ENCODE results near the gene CAV1. TPM values are rescaled to one million over a fixed set of nuclear protein-coding genes. Genes with fewer than 3 reads are reported as not detected.

CAV1 gene
- total and polyA plus RNA-seq, 2 donors (not counting 1 experiment from before 2014, with no cell fraction given), result 461 to 1,245 TPM

DNA sequence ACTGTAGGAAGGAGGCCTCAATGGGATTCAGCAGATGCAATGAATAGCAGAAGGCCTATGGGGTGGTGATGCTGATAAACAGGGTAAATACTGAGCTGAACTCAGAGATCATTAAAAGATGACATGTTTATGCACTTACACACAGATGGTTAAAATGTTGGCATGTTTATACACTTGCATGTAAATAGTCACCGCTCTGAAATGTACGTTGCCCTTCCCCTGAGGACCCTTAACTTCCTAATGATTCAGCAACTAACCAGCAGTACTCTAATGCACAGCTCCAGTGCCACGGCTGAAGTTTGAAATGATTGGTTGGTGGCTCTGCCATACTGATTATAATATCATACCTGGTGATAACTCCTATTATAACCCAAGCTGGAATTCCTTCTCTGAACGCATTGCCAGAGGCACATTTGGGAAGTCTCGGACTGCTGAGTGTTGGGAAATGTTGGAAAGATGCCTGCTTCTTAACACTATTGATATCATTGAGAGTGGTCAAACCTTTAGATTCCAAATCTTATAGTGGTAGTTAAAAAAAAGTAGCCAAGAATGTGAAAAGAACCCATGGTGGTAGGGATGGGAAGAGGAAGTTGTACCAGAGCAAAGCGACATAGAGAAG is 3.7 kb upstream of the CAV1 start:
- H3K4me1 ChIP-seq (ENCODE audit: control insufficient read depth, extremely low read depth, insufficient read depth, low read length), result peaks cover 2% of the 10 kb centered on the region
- TF ChIP-seq, protein P1, sequence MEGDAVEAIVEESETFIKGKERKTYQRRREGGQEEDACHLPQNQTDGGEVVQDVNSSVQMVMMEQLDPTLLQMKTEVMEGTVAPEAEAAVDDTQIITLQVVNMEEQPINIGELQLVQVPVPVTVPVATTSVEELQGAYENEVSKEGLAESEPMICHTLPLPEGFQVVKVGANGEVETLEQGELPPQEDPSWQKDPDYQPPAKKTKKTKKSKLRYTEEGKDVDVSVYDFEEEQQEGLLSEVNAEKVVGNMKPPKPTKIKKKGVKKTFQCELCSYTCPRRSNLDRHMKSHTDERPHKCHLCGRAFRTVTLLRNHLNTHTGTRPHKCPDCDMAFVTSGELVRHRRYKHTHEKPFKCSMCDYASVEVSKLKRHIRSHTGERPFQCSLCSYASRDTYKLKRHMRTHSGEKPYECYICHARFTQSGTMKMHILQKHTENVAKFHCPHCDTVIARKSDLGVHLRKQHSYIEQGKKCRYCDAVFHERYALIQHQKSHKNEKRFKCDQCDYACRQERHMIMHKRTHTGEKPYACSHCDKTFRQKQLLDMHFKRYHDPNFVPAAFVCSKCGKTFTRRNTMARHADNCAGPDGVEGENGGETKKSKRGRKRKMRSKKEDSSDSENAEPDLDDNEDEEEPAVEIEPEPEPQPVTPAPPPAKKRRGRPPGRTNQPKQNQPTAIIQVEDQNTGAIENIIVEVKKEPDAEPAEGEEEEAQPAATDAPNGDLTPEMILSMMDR (conservative IDR thresholded peaks at IDR 0.05 in 1 of 2, IDR thresholded peaks at IDR 0.05 in 1 of 2; ENCODE audit: low read depth in 1 of 2, low read length in 2 of 2), result no peak
- TF ChIP-seq EZH2 (IDR thresholded peaks at IDR 0.05; ENCODE audit: low read length, missing control alignments), result no peak
- no peaks in the 10 kb centered on the region for H3K36me3 ChIP-seq (ENCODE audit: control insufficient read depth, insufficient read depth, low read length)
- no peaks in the 10 kb centered on the region for H3K27me3 ChIP-seq (ENCODE audit: control insufficient read depth, insufficient read depth, low read length)
- H3K79me2 ChIP-seq (ENCODE audit: control insufficient read depth, insufficient read depth, low read length), result peaks cover 11% of the 10 kb centered on the region
- DNase-seq (ENCODE audit: low read depth in 2 of 2), result peak in 1 of 2 donors; percentile 61
- H3K4me2 ChIP-seq (ENCODE audit: extremely low read depth, insufficient read depth, low read length), result no peak overlapping the region
- H3K9me3 ChIP-seq (ENCODE audit: control insufficient read depth, insufficient read depth, low read depth, low read length), result no peaks in the 10 kb centered on the region
- H3K27ac ChIP-seq (ENCODE audit: insufficient read depth, low read length), result no peak overlapping the region
- no peak overlapping the region for H3K4me3 ChIP-seq (replicated peaks in 1 of 4; ENCODE audit: control extremely low read depth in 1 of 4, insufficient read depth in 1 of 4, low read depth in 3 of 4, low read length in 4 of 4)
- no peaks in the 10 kb centered on the region for H4K20me1 ChIP-seq (ENCODE audit: control insufficient read depth, extremely low read depth, insufficient read depth, low read length)
- no peak overlapping the region for H3K9ac ChIP-seq (ENCODE audit: insufficient read depth, low read length)
- H2AFZ ChIP-seq (ENCODE audit: low read length), result no peak overlapping the region

DNA sequence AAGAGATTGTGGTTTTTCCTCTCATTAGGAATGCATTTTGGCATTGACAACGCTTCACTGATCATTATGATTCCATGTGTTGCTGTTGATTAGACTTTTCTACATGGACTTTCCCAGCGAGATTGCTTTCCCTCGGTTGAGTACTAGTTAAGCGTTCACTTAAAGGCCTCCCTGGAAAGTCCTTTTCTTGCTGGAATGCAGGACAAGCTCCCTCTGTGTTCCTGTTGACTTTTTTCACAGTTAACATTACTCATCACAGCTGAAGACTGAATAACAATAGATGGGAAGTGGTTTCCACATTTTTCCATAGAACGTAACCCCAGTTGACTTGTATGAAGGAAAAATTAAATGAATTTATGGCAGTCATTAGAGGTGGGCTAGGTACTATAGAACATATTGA is 2.6 kb upstream of the CAV1 start:
- Histone ChIP-seq H3K4me2 (ENCODE audit: extremely low read depth, insufficient read depth, low read length) (no peak overlapping the region), H2AFZ (ENCODE audit: low read length) (no peak overlapping the region), H3K4me1 (ENCODE audit: control insufficient read depth, extremely low read depth, insufficient read depth, low read length) (peaks cover 2% of the 10 kb centered on the region), H4K20me1 (ENCODE audit: control insufficient read depth, extremely low read depth, insufficient read depth, low read length) (no peaks in the 10 kb centered on the region), H3K9ac (ENCODE audit: insufficient read depth, low read length) (no peak overlapping the region), H3K79me2 (ENCODE audit: control insufficient read depth, insufficient read depth, low read length) (peaks cover 22% of the 10 kb centered on the region), H3K27ac (ENCODE audit: insufficient read depth, low read length) (no peak overlapping the region), H3K4me3 (replicated peaks in 1 of 4; ENCODE audit: control extremely low read depth in 1 of 4, insufficient read depth in 1 of 4, low read depth in 3 of 4, low read length in 4 of 4) (no peak overlapping the region), H3K9me3 (ENCODE audit: control insufficient read depth, insufficient read depth, low read depth, low read length) (no peaks in the 10 kb centered on the region), H3K36me3 (ENCODE audit: control insufficient read depth, insufficient read depth, low read length) (peaks cover 3% of the 10 kb centered on the region), H3K27me3 (ENCODE audit: control insufficient read depth, insufficient read depth, low read length) (no peaks in the 10 kb centered on the region)
- TF ChIP-seq EZH2 (IDR thresholded peaks at IDR 0.05; ENCODE audit: low read length, missing control alignments), result no peak
- TF ChIP-seq, protein P1 (conservative IDR thresholded peaks at IDR 0.05 in 1 of 2, IDR thresholded peaks at IDR 0.05 in 1 of 2; ENCODE audit: low read depth in 1 of 2, low read length in 2 of 2), result no peak
- peak; percentile 71 to 97 for DNase-seq (ENCODE audit: low read depth in 2 of 2)

DNA sequence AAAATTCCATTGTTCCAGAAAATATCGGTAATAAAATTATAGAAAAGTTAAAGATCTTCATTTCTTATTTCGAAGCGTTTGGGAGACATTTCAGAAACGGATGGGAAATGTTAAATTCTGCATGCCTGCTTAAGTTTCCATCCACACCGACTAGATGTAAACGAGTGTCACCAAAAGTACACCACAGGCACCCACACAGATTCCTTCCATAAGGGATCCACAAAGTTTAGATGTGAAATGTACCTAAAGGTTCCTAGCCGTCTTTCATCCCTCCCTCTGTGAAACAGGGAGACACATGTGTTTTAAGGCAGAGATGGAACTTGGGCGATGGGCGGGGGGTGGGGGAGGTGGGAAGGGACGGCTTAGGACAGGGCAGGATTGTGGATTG is 621 bp upstream of the CAV1 start:
- TF ChIP-seq EZH2 (IDR thresholded peaks at IDR 0.05; ENCODE audit: low read length, missing control alignments), result no peak
- TF ChIP-seq, protein P1 (conservative IDR thresholded peaks at IDR 0.05 in 1 of 2, IDR thresholded peaks at IDR 0.05 in 1 of 2; ENCODE audit: low read depth in 1 of 2, low read length in 2 of 2), result no peak
- no peak for DNase-seq (ENCODE audit: low read depth in 2 of 2)
- peaks cover 3% of the 10 kb centered on the region for H3K36me3 ChIP-seq (ENCODE audit: control insufficient read depth, insufficient read depth, low read length)
- H3K79me2 ChIP-seq (ENCODE audit: control insufficient read depth, insufficient read depth, low read length), result peaks cover 42% of the 10 kb centered on the region
- peak overlapping the region; percentile 18 to 99 (median 90) for H3K4me3 ChIP-seq (replicated peaks in 1 of 4; ENCODE audit: control extremely low read depth in 1 of 4, insufficient read depth in 1 of 4, low read depth in 3 of 4, low read length in 4 of 4)
- no peak overlapping the region for H3K9ac ChIP-seq (ENCODE audit: insufficient read depth, low read length)
- peak overlapping the region; percentile 88 for H3K4me2 ChIP-seq (ENCODE audit: extremely low read depth, insufficient read depth, low read length)
- no peaks in the 10 kb centered on the region for H3K27me3 ChIP-seq (ENCODE audit: control insufficient read depth, insufficient read depth, low read length)
- H3K27ac ChIP-seq (ENCODE audit: insufficient read depth, low read length), result peak overlapping the region; percentile 72
- H3K4me1 ChIP-seq (ENCODE audit: control insufficient read depth, extremely low read depth, insufficient read depth, low read length), result peaks cover 4% of the 10 kb centered on the region
- no peaks in the 10 kb centered on the region for H4K20me1 ChIP-seq (ENCODE audit: control insufficient read depth, extremely low read depth, insufficient read depth, low read length)
- H3K9me3 ChIP-seq (ENCODE audit: control insufficient read depth, insufficient read depth, low read depth, low read length), result no peaks in the 10 kb centered on the region
- peak overlapping the region; percentile 58 for H2AFZ ChIP-seq (ENCODE audit: low read length)

All from fibroblast of lung (primary cell).